ENCODE measurements around the gene ATG16L1.
"Not testable (repeated sequence)": the region's sequence is repeated elsewhere in the genome, so short reads cannot be mapped to it uniquely, and the experiment has no call there.

The ATG16L1 gene

DNA sequence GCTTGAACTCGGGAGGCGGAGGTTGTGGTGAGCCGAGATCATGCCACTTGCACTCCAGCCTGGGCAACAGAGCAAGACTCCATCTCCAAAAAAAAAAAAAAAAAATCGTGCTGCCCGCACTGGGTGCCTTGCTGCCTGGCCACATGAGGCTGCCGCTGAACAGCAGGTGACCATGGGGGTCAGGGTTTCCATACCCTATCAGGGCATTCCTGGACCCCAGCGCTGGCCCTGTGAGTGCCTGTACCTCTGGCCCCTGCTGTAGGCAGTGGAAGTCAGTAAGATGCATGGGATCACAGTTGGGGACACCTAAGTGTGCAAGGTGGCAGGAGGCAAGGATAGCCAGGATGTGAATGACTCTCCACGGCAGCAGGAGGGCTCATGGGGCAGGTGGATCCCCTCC lies 75.0 kb downstream of the ATG16L1 start:
- in situ Hi-C loops (cut with MboI; ENCODE audit: low sequenced_read_pairs) = no loop called here

GRCh38 chr2:233328922-233329321 lies 77.4 kb downstream of the ATG16L1 start:
- in situ Hi-C loops (cut with MboI; ENCODE audit: low sequenced_read_pairs) = no loop called here

- in situ Hi-C loops (cut with MboI; ENCODE audit: low sequenced_read_pairs) = no loop called here
Measured at GRCh38 chr2:233329489-233330135, 78.1 kb downstream of the ATG16L1 start.

GRCh38 chr2:233331536-233331935 lies 80.1 kb downstream of the ATG16L1 start:
- in situ Hi-C loops (cut with MboI; ENCODE audit: low sequenced_read_pairs) = no loop called here

DNA sequence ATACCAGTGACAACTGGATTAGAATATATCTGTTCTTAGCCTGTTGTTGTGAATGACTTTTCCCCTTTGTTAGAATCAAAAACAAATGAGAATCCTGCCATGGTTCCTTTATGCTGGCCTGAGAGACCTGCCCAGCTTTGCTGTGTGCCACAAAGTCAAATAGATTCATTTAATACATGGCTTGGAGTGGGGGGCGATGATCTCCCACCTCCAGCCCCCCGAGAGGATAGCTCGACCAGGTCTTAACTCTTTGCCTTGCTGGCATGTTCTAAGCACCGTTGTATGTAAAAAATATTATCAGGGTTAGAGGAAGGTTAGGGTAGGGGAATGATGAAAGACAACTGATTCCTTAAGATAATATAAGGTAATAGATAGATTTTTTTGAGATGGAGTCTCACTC lies 80.7 kb downstream of the ATG16L1 start:
- in situ Hi-C loops (cut with MboI; ENCODE audit: low sequenced_read_pairs) = no loop called here

- in situ Hi-C loops (cut with MboI; ENCODE audit: low sequenced_read_pairs) = no loop called here
Measured at GRCh38 chr2:233334915-233335314, 83.4 kb downstream of the ATG16L1 start.

- in situ Hi-C loops (cut with MboI; ENCODE audit: low sequenced_read_pairs) = not testable (repeated sequence)
Measured at GRCh38 chr2:233336091-233336490, 84.6 kb downstream of the ATG16L1 start.

DNA sequence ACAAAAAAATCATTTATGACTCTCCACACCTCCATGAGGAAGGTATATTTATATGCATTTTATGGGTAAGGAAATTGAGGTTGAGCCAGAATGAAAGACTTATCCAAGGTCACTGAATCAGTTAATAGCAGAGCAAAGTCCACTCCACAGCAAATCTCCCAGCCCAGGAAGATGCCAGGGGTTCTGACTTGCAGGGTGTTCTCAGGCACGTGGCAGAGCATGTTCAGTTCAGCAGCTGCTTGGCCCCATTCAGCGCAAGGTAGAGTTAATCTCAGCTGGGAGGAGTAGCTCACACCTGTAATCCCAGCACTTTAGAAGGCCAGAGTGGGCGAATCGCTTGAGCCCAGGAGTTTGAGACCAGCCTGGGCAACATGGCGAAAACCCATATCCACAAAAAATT lies 85.1 kb downstream of the ATG16L1 start:
- in situ Hi-C loops (cut with MboI; ENCODE audit: low sequenced_read_pairs) = no loop called here

GRCh38 chr2:233338046-233338445 lies 86.6 kb downstream of the ATG16L1 start:
- in situ Hi-C loops (cut with MboI; ENCODE audit: low sequenced_read_pairs) = no loop called here

GRCh38 chr2:233338812-233339368 lies 87.4 kb downstream of the ATG16L1 start:
- in situ Hi-C loops (cut with MboI; ENCODE audit: low sequenced_read_pairs) = no loop called here

- in situ Hi-C loops (cut with MboI; ENCODE audit: low sequenced_read_pairs) = no loop called here
Measured at GRCh38 chr2:233339427-233339826, 88.0 kb downstream of the ATG16L1 start.

DNA sequence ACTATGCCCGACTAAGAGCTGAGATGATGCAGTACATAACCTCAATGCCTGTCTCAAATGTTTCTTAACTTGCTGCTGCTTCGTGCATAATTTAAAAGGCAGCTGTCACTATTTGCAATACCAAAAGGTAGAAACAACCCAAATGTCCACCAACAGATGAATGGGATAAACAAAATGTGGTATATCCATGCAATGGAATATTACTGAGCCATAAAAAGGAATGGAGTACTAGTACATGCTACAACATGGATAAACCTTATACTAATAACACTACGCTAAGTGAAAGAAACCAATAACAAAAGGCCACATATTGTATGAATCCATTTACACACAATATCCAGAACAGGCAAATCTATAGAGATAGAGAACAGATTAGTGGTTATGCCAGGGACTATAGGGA lies 89.8 kb downstream of the ATG16L1 start:
- in situ Hi-C loops (cut with MboI; ENCODE audit: low sequenced_read_pairs) = no loop called here

- in situ Hi-C loops (cut with MboI; ENCODE audit: low sequenced_read_pairs) = no loop called here
Measured at GRCh38 chr2:233342301-233342700, 90.8 kb downstream of the ATG16L1 start.

GRCh38 chr2:233343171-233343705 lies 91.8 kb downstream of the ATG16L1 start:
- in situ Hi-C loops (cut with MboI; ENCODE audit: low sequenced_read_pairs) = no loop called here
